ENCODE results near the gene ANKRD17. TPM values are rescaled to one million over a fixed set of nuclear protein-coding genes. Genes with fewer than 3 reads are reported as not detected.

Gene ANKRD17
- total RNA-seq, 1 donor from 2014 or later, result 52.0 TPM

Other genes with a start within 250 kb of the ANKRD17 start
- 22.7 TPM for gene COX18, start 189.1 kb downstream of the ANKRD17 start, total RNA-seq
- gene ALB, start 145.5 kb upstream of the ANKRD17 start, total RNA-seq, result 51.5 TPM
- gene AFP, start 177.4 kb upstream of the ANKRD17 start, total RNA-seq, result not detected
- not detected for gene AFM, start 222.9 kb upstream of the ANKRD17 start, total RNA-seq